HG02981 (cell line): Measurements from ENCODE around the gene PAK5.
A peak's percentile ranks its signal among the peaks of the same experiment; 100 is the strongest.

ENCODE experiments used
- ATAC-seq: cut with Tn5 transposase; IDR thresholded peaks from one replicate; pipeline ENCODE4 v1.9.1; 2021; ENCODE audit warnings: mild to moderate bottlenecking, moderate library complexity; ENCODE audit not compliant: unreplicated experiment

The PAK5 gene

GRCh38 chr20:9501473-9501872 is 337.4 kb downstream of the PAK5 start:
- no peak for ATAC-seq

DNA sequence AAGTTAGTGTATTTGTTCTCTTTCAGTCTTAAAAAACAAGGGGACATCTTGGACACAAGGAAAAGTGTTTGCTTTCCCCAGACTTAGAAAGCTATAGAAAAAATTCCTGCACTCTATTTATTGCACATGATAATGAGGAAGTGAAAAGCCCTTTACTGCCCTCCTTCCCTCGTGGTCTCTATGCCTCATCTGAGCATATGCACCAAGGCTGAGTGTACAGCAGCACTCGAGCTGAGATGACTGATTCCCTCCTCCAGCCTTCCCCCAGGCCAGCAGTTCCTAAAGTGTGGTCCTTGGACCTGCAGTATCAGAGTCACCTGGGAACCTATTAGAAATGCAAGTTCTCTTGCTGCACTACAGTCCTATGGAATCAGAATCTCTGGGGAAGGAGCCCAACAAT is 338.8 kb downstream of the PAK5 start:
- ATAC-seq: peak; percentile 57

DNA sequence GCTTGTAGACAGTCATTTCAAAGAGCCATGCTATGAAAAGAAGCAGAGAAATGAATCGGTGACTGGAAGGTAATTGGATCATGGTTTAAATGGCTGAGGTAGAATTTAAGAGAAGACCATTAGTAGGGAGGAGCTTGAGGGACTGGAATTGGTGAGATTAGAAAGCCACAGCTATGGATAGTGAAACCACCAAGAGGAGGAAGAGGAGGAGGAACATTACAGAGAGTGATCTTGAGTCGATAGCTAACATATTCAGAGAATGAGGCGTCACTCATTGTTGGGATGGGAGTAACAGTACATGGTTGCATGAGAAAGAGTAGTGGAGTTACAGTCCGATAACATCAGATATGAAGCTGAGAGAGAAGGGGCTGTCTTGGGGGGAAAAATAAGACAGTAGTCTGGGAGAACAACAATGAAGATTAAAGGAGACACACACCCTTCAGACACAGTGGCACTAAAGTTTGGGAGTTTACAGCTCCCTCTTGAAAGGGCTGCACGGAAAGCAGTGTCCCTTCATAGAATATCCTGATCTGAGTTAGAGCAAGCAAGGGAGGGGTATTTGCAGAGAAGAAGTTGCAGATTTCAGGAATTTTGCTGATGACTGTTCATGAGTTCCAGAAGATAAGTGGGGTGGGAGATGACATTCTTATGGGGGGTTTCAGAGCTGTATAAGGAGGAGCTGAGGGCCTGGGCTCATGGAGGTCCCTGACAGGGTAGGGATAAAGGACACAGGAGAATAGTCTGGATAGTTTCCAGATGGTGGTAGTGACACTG is 339.6 kb downstream of the PAK5 start:
- no peak for ATAC-seq

DNA sequence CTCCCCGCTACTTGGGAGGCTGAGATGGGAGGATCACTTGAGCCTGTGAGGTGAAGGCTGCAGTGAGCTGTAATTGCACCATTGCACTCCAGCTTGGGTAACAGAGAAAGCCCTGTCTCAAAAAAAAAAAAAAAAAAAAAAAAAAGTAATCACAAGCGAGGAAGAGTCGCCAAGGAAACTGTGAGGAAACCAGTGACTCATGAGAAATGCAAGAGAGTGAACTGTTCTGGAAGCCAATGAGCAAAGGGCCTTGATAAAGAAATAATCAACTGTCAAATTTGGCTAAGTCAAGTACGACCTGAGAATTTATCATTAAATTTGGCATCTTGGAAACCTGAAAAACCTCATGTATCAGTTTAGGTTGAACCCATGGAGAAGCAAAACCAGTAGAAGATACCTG is 340.6 kb downstream of the PAK5 start:
- ATAC-seq: no peak

DNA sequence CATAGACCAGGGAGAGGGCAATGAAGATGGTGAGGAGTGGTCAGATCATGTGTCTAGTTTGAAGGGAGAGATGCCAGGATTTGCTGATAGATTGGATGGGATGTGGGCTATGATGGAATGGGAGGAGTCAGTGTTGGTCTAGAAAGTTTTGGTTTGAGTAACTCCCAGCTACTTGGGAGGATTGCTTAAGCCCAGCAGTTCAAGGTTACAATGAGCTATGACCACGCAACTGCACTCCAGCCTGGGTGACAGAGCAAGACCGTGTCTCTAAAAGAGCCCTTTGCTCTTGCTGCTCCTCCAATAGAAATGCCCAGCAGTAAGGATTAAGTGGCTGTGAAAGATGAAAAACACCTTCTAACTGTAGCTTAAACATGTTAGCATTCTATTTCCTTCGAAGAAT is 342.7 kb downstream of the PAK5 start:
- ATAC-seq: no peak

DNA sequence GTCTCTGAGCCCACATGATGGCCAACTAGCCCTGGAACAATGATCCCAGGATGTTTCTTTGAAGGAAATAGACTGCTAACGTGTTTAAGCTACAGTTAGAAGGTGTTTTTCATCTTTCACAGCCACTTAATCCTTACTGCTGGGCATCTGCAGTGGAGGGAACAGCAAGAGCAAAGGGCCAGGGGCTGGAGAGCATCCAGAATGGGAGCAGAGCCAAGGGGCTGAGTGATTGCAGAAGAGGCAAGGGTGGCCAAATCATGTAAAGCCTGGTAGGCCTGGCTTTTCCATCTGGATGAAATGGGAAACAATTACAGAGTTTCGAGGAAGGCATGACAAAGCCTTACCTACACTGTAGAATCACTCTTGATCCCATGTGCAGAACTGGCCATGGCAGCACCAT is 343.2 kb downstream of the PAK5 start:
- no peak for ATAC-seq

DNA sequence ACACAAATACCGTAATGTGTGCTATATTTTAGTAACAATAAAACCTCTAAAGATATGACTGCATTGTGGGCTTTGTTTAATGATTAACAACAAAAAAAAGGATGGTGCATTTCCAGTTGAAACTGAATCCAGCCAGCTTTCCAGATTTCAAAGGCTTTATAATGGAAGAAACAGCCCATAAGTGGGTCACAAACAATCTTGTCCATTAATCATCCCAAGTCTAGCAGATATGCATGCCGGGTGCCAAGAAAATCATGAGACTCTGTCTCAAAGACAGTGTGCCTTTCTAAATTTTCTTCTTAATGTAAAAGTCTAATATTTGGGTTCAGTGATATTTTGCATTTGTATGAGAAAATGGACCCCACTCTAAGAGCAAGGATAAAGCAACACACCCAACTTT is 345.1 kb downstream of the PAK5 start:
- ATAC-seq: no peak

DNA sequence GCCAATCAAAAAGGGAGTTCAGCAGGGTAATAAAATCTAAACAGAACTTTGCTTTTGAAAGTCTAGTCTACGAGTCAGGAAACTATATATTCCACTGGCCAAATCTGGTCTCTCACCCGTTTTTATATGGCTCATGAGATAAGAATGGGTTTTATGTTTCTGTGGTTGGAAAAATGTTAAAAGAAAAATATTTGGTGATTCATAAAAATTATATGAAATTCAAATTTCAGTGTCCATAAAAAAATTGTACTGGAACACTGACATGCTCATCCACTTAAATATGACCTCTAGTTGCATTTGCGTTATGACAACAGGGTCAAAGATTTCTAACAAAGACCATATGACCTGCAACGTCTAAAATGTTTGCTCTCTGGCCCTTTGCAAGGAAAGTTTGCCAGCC is 346.8 kb downstream of the PAK5 start:
- ATAC-seq: no peak

DNA sequence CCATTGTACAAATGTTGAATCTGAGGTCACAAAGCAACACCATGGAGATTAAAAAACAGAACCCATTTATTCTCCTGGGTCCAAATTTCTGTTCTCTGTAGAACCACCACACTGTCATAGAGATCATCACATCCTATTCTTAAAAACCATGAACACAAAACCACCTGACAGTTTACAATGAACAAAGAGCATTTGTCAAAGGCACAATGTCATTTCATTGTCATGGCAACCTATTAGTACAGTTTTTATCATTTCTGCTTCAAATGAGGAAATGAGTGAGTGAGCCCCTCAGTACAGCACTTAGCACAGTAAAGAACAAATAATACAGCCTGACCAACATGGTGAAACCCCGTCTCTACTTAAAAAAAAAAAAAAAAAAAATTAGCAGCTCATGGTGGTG is 347.6 kb downstream of the PAK5 start:
- ATAC-seq: no peak

DNA sequence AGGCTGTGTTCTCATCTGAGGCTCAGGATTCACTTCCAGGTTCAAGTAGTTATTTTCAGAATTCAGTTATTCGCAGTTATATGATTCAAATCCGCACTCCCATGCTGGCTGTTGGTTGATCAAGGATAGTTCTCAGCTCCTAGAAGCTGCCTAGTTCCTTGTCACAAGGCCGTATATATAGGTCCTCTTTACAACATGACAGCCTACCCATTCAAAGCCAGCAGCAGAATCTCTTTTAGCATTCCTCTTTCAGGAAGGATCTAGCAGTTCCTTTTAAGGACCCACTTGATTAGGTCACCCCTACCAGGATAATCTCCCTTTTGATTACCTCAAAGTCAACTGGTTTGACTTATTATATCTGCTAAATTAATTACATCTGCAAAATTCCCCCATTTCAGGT is 348.2 kb downstream of the PAK5 start:
- ATAC-seq: no peak

GRCh38 chr20:9490161-9490560 is 348.7 kb downstream of the PAK5 start:
- no peak for ATAC-seq

DNA sequence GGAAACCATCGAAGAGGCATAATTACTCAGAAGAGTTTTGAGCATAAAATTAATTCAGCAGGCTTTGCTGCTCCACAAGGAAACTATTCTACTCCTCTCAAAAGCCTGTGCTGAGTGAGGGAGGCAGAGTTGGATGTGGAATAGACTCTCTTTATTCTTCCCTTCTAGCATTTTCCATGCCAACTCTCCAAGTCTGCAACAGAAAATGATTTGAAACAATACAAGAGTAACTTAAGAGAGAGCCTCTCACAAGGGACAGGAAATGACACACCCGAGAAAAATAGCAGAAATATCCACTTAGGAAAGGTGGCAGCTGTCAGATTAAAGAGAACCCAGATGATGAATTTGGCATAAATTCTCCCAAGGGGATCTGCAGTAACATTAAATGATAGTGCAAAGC is 350.8 kb downstream of the PAK5 start:
- no peak for ATAC-seq
